Lung microvascular endothelial cell (primary cell): ENCODE measurements around the gene SLC39A11. TPM values are rescaled to one million over a fixed set of nuclear protein-coding genes. Genes with fewer than 3 reads are reported as not detected.
"Not testable (repeated sequence)": the region's sequence is repeated elsewhere in the genome, so short reads cannot be mapped to it uniquely, and the experiment has no call there.

ENCODE experiments used
- DNase-seq, 2 donors: peaks; one replicate each; pipeline versions ENCODE4 v3.0.0 to v3.0.0-alpha.2; 2010; ENCODE audit warnings: low read depth in 2 of 2
- total RNA-seq: library from RNA; depleted of rRNA; stranded (reverse); fragments of >200 nt; gene quantifications from 2 replicates; pipeline ENCODE4 v1.2.1, GENCODE V29; 2014

Gene SLC39A11
- total RNA-seq, 1 donor from 2014 or later = 12.7 TPM

DNA sequence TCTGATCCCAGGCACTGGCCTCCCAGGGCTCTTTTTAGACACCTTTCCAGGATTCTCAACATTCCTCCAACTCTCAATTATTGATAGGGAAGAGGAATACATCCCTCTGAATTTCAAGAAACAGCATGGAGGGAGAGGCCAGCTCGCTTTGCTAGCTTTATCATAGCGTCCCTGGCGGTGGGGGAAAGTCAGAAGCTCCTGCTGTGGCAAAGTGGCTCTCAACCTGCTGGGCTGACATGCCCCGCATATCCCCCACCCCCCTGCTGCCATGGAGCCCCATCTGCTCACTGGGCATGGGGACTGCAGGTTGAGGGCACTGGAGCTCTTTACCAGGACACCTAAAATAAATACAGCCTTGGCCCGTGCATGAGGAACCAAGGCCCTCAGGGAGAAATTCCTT, 140.3 kb downstream of the SLC39A11 start:
- no peak for DNase-seq

DNA sequence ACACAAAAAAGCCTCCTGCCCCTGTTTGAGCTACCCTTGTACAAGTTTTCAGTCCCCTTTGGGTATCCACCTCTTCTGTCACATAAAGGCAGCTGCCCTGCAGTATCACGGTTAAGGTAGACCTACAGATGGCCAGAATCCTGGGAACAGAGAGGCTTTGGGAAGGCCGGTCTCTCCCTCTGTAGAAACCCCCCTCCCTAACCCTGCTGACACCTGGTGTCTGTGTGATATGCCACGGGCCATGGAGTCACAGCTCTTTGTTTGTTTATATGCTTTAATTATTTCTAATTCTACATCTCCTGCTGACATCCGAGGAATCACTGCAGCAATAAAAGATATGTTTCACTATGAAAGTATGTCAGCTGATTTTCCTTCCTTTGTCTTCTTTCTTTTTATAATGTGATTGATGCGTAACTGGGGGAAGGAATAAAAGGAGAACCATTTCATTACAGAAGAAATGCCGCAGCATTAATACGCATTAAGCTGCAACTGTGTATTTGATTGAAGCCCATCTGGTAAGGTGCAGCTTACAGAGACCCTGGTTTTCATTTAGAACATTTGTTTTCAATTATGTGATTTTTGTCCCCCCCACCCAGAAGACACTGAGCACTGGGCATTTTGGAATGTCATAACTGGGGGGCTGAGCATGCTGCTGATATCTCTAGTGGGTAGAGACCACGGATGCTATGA, 142.1 kb downstream of the SLC39A11 start:
- DNase-seq = no peak

DNA sequence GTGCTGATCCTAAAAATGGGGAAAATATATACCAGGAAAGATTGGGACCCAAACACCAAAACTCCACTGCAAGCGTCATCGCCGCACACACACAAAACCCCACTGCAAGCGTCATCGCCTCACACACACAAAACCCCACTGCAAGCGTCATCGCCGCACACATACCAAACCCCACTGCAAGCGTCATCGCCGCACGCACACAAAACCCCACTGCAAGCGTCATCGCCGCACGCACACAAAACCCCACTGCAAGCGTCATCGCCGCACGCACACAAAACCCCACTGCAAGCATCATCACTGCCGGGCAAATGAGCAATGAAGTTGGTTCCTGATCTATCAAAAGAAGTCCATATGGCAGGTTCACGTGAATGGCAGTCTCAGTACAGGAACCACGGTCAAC, 144.4 kb downstream of the SLC39A11 start:
- no peak for DNase-seq

DNA sequence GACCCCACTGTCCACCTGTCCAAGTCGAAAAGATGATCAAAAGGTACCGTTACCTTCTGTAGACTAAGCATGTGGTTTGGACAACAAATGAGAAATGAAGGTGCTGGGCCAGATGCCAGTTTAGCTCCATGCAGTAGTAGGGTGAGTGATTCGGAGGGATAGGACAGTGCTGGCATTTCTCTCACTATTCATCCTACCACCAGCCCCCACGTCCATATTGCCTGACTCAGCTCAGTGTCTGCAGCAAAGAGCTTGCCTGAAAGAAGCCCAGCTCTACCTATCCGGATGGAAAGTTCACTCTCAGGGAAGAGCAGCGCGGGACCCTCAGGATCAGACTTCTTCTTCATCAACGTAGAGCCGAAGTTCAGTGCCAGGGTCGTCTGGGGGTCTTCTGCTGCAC, 145.0 kb downstream of the SLC39A11 start:
- no peak for DNase-seq

DNA sequence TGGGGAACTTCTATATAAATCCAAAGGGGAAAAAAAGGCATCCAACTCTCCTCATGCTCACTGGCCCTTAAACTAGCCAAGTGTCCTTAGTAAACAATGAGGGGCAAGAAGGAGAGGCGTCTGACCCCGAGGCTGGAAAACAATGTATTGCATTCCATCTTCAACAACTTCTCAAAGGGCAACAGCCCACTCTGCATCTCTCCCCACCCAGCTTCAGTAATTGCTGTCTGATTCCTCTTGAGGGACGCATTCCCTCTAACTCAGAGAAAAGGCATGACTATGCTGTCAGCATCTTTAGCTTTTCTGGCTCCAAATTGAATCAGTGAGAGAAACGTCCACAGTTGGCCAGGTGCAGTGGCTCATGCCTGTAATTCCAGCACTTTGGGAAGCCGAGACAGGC, 145.8 kb downstream of the SLC39A11 start:
- DNase-seq = no peak

DNA sequence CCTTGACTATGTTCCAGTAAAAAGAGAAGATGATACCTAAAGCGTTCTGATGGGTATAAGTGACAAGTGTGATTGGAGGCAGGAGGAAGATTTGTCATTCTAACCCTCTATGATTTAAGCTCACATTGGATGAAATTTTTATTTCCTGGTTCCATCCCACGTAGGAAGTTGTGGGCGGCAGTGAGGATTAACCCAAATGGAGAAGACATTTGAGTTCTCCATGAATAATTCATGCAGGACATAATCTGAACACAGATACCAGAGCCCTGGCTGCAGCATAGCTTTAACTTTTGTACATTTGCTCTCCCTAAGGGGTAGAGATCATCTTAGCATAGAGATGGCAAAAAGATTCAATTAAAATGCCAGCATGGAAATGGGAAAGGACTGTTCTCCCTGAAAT, 146.3 kb downstream of the SLC39A11 start:
- no peak for DNase-seq

DNA sequence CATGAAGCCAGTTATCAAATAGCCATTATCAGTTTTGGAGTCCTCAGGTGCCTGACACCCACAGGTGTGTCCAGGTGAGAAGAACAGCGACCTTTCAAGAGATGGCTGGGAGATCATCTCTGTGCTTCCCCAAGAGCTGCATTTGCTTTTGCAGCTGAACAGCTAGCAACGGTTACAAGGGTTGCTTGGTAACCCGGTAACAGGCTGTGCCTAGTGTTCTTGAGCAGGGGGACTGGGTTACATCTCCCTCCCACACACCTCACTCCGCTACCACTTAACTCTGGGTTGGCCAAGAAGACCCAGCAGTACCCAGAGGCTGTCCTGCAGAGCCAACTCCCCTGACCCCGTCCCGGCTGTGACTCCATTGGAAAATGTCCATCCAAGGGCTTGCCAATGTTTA, 147.0 kb downstream of the SLC39A11 start:
- DNase-seq = no peak

DNA sequence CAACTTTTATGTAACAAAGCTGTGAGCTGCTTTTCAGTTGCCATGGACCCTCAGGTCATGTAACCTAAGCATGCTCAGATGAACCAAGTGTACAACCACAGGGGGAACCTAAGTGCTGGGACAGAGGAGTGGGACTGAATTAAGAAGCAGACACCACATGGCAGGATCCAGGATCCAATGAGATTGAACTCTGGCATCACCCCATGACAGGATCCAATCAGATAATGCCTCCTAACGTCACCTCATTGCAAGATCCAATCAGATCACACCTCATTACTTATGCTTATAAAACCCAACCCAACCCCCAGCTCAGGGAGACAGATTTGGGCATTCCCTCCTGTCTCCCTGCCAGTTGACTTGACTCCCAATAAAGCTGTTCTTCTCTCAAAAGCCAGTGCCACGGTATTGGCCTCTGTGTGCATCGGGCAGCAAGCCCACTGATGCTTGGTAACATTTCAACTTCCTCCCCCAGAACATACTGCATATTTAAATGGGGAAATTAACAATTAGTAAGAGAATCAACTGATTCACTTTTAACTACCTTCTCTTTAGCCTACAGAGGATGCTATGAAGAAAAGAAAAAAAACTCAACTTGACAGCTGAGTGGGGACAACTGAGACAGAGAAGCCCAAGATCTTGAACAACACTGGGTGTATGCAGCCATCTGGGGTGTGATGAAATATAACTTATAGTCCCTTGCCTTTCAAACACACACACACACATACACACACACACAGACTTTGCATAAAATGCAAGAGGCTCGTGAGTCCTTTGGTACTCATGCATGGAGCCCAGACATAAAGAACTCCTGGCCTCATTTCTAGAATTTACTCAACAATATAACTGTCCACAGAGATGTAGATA, 148.4 kb downstream of the SLC39A11 start:
- no peak for DNase-seq

DNA sequence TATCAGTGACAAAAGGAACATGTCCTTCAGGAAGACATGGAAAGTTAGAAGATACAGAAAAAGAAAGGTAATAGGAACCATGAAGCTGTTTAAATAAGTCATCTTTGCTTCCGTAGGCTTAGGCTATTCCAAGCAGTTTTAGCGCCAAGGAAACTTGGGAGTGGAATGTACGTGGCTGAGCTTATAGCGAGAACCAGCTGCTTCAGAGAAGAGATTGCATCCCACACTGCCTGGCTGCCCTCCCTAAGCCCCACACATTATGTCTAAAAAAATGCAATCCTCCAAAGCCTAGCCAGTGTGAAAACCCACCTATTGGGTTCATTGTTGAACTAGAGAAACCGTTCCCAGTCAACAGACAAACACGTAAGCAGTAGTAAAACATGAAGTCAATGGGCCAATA, 149.9 kb downstream of the SLC39A11 start:
- no peak for DNase-seq

DNA sequence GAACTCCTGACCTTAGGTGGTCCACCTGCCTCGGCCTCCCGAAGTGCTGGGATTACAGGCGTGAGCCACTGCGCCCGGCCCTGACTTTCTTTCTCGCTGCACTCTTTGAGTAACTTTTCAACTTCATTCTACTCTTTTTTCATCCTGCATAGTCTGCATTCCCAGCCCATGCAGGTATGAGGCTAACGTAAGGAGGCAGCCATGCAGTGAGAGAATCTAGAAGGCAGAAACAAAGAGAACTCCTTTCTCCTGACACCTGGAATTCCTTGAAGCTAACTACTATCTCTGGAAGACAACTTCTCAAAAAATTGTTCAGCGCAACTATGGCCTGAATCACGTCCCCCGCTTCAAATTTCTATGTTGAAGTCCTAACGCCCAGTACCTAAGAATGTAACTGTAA, 152.0 kb downstream of the SLC39A11 start:
- DNase-seq = no peak

DNA sequence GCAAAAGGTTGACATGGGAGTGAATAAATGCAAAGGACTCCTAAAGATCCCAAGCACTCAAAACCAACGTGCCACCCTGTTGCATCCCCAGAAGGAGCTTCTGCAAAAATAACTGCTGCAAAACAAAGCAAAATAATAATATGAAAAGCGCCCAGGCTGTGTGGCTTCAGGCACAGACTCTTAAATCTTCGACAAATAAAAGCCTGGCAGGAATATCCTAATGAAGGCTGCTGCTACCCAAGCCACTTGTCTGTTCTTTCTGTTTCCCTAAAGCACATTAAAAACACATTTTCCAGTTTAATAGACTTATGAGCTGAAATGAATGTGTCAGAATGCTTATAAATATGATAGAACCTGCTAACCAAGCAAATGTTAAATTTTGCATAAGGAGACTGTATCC, 154.0 kb downstream of the SLC39A11 start:
- DNase-seq = no peak

DNA sequence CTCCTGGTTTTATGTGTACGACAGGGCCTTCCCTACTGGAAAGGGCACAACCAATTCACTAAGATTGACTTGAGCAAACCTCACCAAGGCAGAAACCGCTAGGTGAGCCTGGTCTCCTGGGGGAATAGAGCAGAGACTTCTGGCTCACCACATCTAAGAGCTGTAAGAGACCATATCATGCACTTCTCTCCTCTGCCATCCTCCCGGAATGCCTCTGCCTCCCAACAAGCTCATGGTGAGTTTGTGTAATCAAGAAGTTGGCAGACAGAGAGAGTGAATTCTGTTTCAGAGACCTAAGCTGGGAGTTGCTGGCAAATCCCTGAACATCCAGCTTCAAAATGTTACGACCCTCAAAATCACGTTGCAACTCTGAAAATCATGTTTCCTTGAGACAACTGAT, 154.8 kb downstream of the SLC39A11 start:
- no peak for DNase-seq

DNA sequence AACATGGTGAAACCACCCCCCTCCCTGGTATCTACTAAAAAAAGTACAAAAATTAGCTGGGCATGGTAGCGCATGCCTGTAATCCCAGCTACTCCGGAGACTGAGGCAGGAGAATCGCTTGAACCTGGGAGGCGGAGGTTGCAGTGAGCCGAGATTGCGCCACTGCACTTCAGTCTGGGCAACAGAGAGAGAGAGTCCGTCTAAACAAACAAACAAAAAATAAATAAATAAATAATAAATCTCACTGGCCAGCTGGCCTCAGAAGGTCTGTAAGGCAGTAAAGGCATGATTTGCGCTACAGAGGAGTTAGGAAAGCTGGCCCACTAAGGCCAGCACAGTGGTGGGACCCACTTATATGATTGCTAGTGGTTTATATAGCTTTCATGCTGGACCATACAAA, 155.2 kb downstream of the SLC39A11 start:
- DNase-seq = not testable (repeated sequence)

DNA sequence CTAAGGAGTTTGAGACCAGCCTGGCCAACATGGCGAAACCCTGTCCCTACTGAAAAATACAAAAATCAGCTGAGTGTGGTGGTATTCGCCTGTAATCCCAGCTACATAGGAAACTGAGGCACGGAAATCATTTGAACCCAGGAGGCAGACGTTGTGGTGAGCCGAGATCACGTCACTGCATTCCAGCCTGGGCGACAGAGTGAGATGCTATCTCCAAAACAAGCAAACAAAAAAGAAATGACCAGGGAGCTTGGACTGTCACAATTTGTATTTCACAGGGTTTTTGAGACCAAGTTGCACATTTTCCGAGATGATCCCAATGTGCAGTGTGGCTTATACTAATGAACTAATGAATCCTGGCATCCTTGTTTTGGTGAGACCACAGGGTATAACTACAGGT, 156.5 kb downstream of the SLC39A11 start:
- no peak for DNase-seq

DNA sequence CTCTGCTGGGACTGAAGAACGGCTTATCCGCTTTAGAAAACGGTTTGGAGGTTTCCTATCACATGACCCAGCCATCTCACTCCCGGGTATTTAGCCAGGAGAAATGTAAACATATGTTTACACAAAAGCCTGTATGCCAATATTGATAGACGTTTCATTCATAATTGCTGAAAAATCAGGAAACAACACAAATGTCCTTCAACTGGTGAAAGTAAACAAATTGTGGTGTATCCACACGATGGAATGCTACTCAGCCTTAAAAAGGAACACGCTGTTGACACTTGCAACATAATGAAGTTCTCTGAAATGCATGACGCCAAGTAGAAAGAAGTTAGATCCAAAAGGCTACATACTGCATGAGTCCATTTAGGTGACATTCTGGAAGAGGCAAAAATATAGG, 157.6 kb downstream of the SLC39A11 start:
- DNase-seq = no peak

DNA sequence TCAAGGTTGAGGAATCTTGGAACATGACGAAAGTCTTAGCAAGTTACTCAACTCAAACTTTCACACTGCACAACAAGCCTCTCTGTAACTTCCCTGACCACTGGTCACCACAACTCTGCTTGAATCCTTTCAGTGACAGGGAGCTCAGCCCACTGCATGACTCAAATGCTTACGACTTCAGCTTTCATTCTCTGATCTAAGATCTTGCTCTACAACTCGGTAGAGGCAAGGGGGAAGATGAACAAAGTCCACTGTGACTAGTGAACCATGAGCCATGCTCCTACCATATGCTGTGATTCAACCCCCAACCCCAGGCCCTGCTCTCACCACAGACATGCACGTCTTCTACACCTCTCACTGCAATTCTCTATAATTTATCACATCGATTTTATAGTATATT, 160.9 kb downstream of the SLC39A11 start:
- no peak for DNase-seq

DNA sequence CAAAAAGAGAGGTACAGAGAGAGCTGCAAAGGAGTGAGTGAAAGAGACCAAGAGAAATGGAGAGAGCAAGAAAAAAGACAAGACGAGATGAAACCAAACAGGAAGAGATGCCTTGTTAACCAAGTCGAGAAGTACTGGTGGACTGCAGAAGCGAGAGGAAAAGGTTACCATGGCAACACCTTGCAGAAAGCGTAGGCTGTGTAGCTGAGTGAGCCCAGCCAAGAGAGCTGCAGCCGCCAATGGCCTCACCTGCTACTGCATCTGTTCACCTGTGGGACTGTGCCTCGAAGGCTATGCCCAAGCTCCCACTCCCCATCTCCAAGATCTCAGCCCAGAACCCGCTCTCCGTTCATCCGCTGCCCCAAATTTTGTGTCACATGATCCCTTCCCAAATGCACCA, 161.3 kb downstream of the SLC39A11 start:
- DNase-seq = no peak

DNA sequence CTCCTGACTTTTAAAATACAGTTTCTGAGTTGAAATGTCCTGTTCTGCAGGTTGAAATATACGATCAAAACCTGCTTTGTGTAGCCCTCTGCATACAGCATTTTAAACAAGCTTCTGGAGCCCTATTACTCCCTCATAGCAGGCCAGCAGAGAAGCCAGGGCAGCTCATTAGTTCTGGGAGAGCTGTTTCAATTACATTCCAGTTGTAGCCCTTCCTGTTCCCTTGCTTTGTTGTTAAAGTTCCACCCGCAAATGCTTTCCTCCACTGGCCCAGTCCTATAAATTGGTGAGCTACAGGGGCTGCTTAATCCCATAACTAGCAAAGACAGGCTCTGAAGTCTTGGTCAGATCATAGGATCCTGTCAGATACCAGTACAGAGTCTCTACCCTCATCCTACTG, 162.5 kb downstream of the SLC39A11 start:
- no peak for DNase-seq

DNA sequence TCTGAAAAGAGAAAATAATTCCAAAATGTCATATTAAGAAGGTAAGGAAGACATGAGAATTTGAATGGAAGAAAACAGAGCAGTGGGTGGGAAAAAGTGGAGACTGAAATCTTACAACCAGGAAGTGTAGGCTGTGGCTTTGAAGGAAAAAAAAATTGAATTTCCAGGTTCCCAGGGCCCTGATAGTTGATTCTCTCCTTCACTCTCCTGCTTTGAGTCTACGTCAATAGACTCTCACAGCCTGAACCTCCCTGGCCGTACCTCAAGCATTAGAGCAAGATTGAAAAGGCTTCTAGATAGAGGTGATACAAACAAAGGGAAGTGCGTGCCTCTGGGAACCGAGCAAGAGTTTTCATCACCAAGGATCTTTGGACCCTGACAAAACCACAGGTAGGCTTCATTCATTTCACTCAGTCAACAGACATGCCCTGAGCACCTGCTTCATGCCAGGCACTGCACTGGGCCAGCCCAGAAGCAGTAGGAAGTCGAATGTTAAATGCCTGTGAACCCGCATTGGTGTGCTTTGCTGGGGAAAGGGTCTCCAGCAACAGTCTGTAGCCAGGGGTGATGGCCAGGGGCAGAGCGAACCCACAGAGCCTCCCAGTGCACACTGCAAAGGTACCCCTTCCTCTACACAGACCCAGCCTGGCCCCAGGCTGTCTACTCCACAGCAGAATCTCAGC, 163.9 kb downstream of the SLC39A11 start:
- DNase-seq = no peak

DNA sequence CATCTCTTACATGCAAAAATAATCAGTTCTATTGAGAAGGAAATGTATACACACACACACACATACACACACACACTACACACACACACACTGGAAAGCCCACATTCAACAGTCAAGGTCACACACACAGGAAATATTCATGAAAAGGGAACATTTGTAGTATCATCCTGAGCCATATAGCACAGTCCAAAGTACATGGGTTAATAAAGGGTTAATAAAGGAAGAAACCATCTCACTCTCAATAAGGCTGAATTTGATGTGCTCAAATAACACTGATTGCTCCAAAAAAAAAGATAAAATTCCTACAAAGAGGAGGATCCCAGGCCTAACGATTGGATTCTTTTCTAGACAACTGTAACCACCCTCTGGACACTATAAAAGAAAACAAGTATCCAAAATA, 164.7 kb downstream of the SLC39A11 start:
- DNase-seq = no peak

DNA sequence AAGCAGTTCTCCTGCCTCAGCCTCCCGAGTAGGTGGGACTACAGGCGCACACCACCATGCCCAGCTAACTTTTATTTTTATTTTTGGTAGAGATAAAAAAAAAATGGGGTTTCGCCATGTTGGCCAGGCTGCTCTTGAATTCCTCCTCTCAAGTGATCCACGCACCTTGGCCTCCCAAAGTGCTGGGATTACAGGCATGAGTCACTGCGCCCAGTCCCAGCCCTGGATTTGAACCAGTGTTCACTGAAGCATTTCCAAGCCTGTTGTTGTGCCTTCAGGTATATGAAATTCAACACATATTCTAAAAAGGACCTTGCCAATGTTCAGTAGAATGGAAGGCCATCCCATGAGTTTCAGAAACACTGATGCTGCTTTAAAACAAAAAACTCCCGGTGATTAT, 165.3 kb downstream of the SLC39A11 start:
- DNase-seq = no peak

DNA sequence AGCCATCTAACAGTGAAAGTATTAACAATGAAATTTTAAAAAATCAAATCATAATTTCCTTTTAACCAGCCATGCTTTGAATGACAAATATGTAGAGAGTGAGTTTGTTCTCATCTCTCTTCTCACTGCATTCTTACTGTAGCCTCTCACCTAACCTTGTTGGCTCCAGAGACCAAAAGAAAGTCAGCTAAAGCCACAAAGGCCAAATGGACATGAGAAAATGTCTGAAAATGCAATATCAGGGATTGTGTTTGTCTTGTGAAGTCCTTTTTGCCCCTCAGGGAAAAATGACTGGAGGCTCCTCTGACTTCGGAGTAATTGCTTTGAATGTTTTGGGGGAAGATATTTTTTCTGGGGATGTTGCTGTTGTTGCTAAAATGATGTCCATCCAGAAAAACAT, 166.3 kb downstream of the SLC39A11 start:
- DNase-seq = no peak

DNA sequence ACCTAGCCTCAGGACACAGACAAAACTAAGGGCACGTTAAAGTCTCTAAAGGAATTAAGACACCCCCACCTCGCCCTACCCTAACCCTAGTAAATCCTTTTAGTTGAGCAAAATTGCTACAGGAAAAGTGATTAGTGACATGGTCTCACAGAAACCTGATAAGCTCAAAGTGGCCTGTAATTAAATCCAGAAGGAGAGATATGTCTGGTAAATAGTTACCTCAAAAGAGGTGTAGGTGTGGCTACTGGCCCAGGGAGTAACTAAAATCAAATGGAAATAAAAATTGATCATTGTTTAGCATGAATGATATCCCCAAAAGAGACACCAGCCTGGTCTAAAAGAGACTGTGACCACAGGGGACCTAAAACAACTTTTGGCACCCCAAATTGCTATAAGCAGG, 168.3 kb downstream of the SLC39A11 start:
- DNase-seq = no peak
